PC-3 (cell line): ENCODE measurements around the gene DYSF. TPM values are rescaled to one million over a fixed set of nuclear protein-coding genes. Genes with fewer than 3 reads are reported as not detected.

ENCODE experiments used
- ATAC-seq: fragments of 200-7000 bp; cut with Tn5 transposase; 2 replicates; pipeline ENCODE4 v1.9.1; 2020; ENCODE audit warnings: mild to moderate bottlenecking, moderate library complexity
- BruUV-seq: library from RNA; stranded (reverse); fragments of 400-500 nt; replicated peaks from 2 replicates; lab custom pipeline; 2021; lab: Mats Ljungman, UMichigan
- CTCF ChIA-PET: fragments of 300-600 bp; sonication (Branson Sonifier 250); formaldehyde crosslinking; loops from one replicate; lab custom pipeline; 2022; ENCODE audit warnings: antibody characterized with exemption; lab: Charles Lee
- POLR2A ChIA-PET: fragments of 300-600 bp; sonication (Branson Sonifier 250); formaldehyde crosslinking; loops from one replicate; lab custom pipeline; 2022; ENCODE audit warnings: antibody characterized with exemption; ENCODE audit not compliant: unreplicated experiment; lab: Charles Lee
- DNase-seq: peaks from one replicate; pipeline ENCODE4 v3.0.0-alpha.2; 2015
- H2AFZ ChIP-seq: fragments of 300-600 bp; sonication (generic); 2 replicates; pipeline ENCODE4 v1.6.0; 2016; ENCODE audit warnings: antibody characterized with exemption, low read length
- H3F3A ChIP-seq: fragments of 300-600 bp; sonication (generic); one replicate; pipeline ENCODE4 v1.6.0; 2017; ENCODE audit warnings: antibody characterized with exemption, low read length, control low read depth, mild to moderate bottlenecking; ENCODE audit not compliant: unreplicated experiment
- H3K27ac ChIP-seq: fragments of 300-600 bp; sonication (generic); 2 replicates; pipeline ENCODE4 v1.5.1; 2016; ENCODE audit warnings: mild to moderate bottlenecking, low read length
- H3K27me3 ChIP-seq: fragments of 300-600 bp; sonication (generic); 2 replicates; pipeline ENCODE4 v1.6.1; 2016; ENCODE audit warnings: low read length, mixed read lengths
- H3K36me3 ChIP-seq: fragments of 300-600 bp; sonication (generic); 2 replicates; pipeline ENCODE4 v1.6.1; 2016; ENCODE audit warnings: low read depth, mixed run types, low read length, mixed read lengths
- H3K4me1 ChIP-seq: fragments of 300-600 bp; sonication (generic); 2 replicates; pipeline ENCODE4 v1.5.1; 2016; ENCODE audit warnings: low read length; ENCODE audit not compliant: insufficient read depth
- H3K4me2 ChIP-seq: fragments of 300-600 bp; sonication (generic); 2 replicates; pipeline ENCODE4 v1.6.0; 2016; ENCODE audit warnings: low read length
- H3K4me3 ChIP-seq: fragments of 300-600 bp; sonication (generic); 2 replicates; pipeline ENCODE4 v1.5.1; 2016; ENCODE audit warnings: mild to moderate bottlenecking, low read length, mixed read lengths
- H3K79me2 ChIP-seq: fragments of 300-600 bp; sonication (generic); 2 replicates; pipeline ENCODE4 v1.6.1; 2017; ENCODE audit warnings: low read length, mixed read lengths
- H3K9ac ChIP-seq: fragments of 300-600 bp; sonication (generic); 2 replicates; pipeline ENCODE4 v1.6.0; 2016; ENCODE audit warnings: mild to moderate bottlenecking, low read length
- H3K9me2 ChIP-seq: fragments of 300-600 bp; sonication (generic); replicated peaks from 2 replicates; pipeline ENCODE4 v1.6.1; 2016; ENCODE audit warnings: mixed run types, low read length, mixed read lengths
- H3K9me3 ChIP-seq: fragments of 300-600 bp; sonication (generic); 2 replicates; pipeline ENCODE4 v1.6.1; 2016; ENCODE audit warnings: low read length, mixed read lengths
- H4K20me1 ChIP-seq: fragments of 300-600 bp; sonication (generic); 2 replicates; pipeline ENCODE4 v1.6.1; 2016; ENCODE audit warnings: low read length, mixed read lengths
- EZH2 ChIP-seq: fragments of 300-600 bp; sonication (generic); IDR thresholded peaks from one replicate; pipeline ENCODE4 v1.6.1; 2017; ENCODE audit warnings: antibody characterized with exemption, mild to moderate bottlenecking, low read length; ENCODE audit not compliant: unreplicated experiment
- EZH2phosphoT487 ChIP-seq: fragments of 300-600 bp; sonication (generic); IDR thresholded peaks from 2 replicates; pipeline ENCODE4 v1.6.1; 2018; ENCODE audit warnings: mild to moderate bottlenecking, antibody characterized with exemption, low read length, borderline replicate concordance
- intact Hi-C: fragments of 100-400 bp; cut with micrococcal nuclease; formaldehyde crosslinking; loops from 2 replicates; pipeline ENCODE4 v1.9.0; 2023
- total RNA-seq: library from RNA; depleted of rRNA; stranded (reverse); fragments of >200 nt; gene quantifications from 2 replicates; pipeline ENCODE4 v1.2.3, GENCODE V29; 2014
- TF ChIP-seq, protein P1 (sequence below): fragments of 300-600 bp; sonication (generic); conservative IDR thresholded peaks from 2 replicates; pipeline ENCODE4 v1.5.1; 2017; ENCODE audit warnings: antibody characterized with exemption, low read depth, mild to moderate bottlenecking, low read length

DYSF gene
- total RNA-seq, 1 experiment from 2014 or later: 13.0 TPM

DNA sequence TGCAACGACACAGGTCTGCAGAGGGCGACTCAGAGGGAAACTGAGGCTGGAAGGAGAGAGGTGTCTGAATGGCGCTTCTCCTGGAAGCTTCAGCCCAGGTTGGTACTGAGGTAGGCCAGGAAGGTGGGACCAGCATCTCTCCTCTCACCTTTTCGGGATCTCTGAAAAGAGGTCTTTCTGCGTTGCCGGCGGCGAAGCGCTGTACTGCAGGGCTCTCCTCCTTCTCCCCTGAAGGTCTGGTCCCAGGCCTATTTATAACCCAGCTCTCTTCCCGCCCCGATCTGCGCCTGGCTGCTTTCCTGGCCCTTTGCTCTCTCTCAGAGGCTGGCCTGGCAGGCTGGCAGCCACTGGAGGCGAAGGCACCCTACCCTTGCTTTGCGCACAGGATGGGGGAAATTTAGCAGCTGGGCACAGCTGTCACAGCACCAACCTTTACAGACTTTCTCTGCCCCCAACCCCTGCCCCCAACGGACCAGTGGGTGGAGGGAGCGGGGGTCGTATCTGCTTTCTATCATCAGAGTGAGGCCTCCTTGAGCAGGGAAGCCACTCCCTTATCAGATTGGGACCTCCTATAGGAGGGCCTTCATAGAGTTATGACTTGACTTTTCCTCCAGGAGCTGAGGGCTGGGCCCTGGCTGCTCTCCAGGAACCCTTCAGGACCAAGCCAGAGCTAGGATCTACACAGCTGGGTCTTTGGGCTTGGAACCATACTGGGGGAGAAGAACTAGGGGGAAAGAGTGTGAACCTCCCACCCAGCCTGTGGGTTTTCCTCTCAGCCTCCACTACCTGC is 1.1 kb downstream of the DYSF start:
- Histone ChIP-seq H3K4me2 (peak overlapping the region; percentile 92), H4K20me1 (no peaks in the 10 kb centered on the region), H3K79me2 (no peaks in the 10 kb centered on the region), H3K9me2 (no peaks in the 10 kb centered on the region), H3K27me3 (no peaks in the 10 kb centered on the region), H3K9ac (peak overlapping the region; percentile 41; the same call in 1 of the 2 replicates), H3F3A (no peaks in the 10 kb centered on the region), H3K27ac (no peak overlapping the region), H3K4me1 (peaks cover 37% of the 10 kb centered on the region), H2AFZ (peak overlapping the region; percentile 78; the same call in 1 of the 2 replicates), H3K9me3 (no peaks in the 10 kb centered on the region), H3K36me3 (no peaks in the 10 kb centered on the region), H3K4me3 (peak overlapping the region; percentile 70)
- CTCF ChIA-PET: interaction anchor here (0.8 kb wide), 1 partner anchor 155 kb away, joined by 6 read pairs; no protein-coding TSS in a partner anchor
- no TSS peak for BruUV-seq
- POLR2A ChIA-PET: no interaction called here
- DNase-seq: peak; percentile 32
- intact Hi-C loops: no loop called here
- ATAC-seq: no peak
- TF ChIP-seq EZH2 (no peak), EZH2phosphoT487 (no peak)
- TF ChIP-seq, protein P1, sequence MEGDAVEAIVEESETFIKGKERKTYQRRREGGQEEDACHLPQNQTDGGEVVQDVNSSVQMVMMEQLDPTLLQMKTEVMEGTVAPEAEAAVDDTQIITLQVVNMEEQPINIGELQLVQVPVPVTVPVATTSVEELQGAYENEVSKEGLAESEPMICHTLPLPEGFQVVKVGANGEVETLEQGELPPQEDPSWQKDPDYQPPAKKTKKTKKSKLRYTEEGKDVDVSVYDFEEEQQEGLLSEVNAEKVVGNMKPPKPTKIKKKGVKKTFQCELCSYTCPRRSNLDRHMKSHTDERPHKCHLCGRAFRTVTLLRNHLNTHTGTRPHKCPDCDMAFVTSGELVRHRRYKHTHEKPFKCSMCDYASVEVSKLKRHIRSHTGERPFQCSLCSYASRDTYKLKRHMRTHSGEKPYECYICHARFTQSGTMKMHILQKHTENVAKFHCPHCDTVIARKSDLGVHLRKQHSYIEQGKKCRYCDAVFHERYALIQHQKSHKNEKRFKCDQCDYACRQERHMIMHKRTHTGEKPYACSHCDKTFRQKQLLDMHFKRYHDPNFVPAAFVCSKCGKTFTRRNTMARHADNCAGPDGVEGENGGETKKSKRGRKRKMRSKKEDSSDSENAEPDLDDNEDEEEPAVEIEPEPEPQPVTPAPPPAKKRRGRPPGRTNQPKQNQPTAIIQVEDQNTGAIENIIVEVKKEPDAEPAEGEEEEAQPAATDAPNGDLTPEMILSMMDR: no peak

DNA sequence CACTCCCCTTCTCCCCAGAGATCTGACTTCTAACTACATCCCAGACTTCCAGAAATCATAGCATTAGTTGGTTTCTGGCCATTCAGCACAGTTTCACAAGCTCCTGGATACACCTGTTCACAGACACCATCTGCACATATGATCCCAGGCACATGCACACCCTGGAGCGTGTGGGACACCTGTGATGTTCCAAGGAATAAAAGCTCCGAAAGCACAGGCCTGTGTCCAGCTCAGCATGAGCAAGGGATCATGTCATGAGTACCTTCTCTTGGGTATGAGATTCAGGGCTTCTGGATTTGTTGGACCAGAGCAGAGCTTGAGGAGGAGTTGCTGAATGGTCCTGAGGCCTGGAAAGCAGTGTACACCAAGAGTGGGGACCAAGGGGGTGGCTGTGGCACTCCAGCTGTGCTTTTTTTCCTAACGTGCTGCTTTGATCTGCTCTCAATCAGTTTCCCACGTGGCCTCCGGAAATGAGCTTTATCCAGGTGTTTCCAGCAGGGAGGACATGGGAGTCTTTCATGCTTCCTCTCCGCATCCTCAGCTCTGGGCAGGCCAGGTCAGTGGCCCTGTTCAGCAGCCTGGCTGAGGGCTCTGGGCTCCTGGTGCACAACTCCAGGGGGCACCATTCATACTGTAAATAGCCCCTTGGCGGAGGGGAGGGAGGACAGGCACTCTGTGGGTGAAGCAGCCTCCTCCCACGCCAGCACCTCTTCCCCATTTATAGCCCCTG is 1.8 kb downstream of the DYSF start:
- BruUV-seq: no TSS peak
- POLR2A ChIA-PET: no interaction called here
- no peaks in the 10 kb centered on the region for H3K79me2 ChIP-seq
- H3K4me2 ChIP-seq: peak overlapping the region; percentile 15; the same call in 1 of the 2 replicates
- intact Hi-C loops: no loop called here
- no peaks in the 10 kb centered on the region for H3F3A ChIP-seq
- DNase-seq (no peak), ATAC-seq (no peak)
- no peak for TF ChIP-seq EZH2phosphoT487
- TF ChIP-seq, protein P1: no peak
- TF ChIP-seq EZH2: no peak
- H3K9me2 ChIP-seq: no peaks in the 10 kb centered on the region
- H3K4me1 ChIP-seq: peaks cover 37% of the 10 kb centered on the region
- no peak overlapping the region for H2AFZ ChIP-seq
- no peaks in the 10 kb centered on the region for H4K20me1 ChIP-seq
- H3K36me3 ChIP-seq: no peaks in the 10 kb centered on the region
- H3K9ac ChIP-seq: no peak overlapping the region
- H3K4me3 ChIP-seq: no peak overlapping the region
- no peak overlapping the region for H3K27ac ChIP-seq
- CTCF ChIA-PET: interaction anchor here (0.8 kb wide), 1 partner anchor 156 kb away, joined by 6 read pairs; no protein-coding TSS in a partner anchor
- H3K9me3 ChIP-seq: no peaks in the 10 kb centered on the region
- H3K27me3 ChIP-seq: no peaks in the 10 kb centered on the region
